K562 (cell line): ENCODE results near the gene SPTLC1. TPM values are rescaled to one million over a fixed set of nuclear protein-coding genes. Genes with fewer than 3 reads are reported as not detected.

ENCODE experiments used
- ARID1B ChIP-seq: fragments of 450-650 bp; IDR thresholded peaks from 2 replicates; pipeline ENCODE4 v1.6.1; 2016; ENCODE audit warnings: antibody characterized with exemption, mild to moderate bottlenecking, inconsistent platforms
- CXXC5 ChIP-seq: fragments of 250-450 bp; sonication (Bioruptor Pico); IDR thresholded peaks from 2 replicates; pipeline ENCODE4 v1.8.0; 2022; ENCODE audit warnings: inconsistent platforms, mild to moderate bottlenecking, moderate library complexity
- DPF2 ChIP-seq: fragments of 450-650 bp; IDR thresholded peaks from 2 replicates; pipeline ENCODE4 v1.6.1; 2016
- ETS2 ChIP-seq: IDR thresholded peaks from 2 replicates; pipeline ENCODE4 v1.6.1; 2016; ENCODE audit warnings: borderline replicate concordance, missing genetic modification characterization, mild to moderate bottlenecking, moderate library complexity, missing compliant biosample characterization; ENCODE audit not compliant: poor library complexity, severe bottlenecking
- GATAD2B ChIP-seq: fragments of 450-650 bp; IDR thresholded peaks from 2 replicates; pipeline ENCODE4 v1.6.1; 2017; ENCODE audit warnings: mild to moderate bottlenecking, borderline replicate concordance
- HDAC1 ChIP-seq, 2 experiments: fragments of 450-650 bp; IDR thresholded peaks; 2 replicates each; pipeline ENCODE4 v1.6.1; 2016 to 2017; ENCODE audit warnings: inconsistent platforms in 1 of 2, mild to moderate bottlenecking in 1 of 2, moderate library complexity in 1 of 2
- JUN ChIP-seq, 2 experiments: sonication (generic) in 1 of 2; formaldehyde crosslinking in 1 of 2; IDR thresholded peaks; 2 replicates each; pipeline versions ENCODE4 v1.6.1 to v1.8.0; 2012 to 2022; ENCODE audit warnings: borderline replicate concordance in 2 of 2, mild to moderate bottlenecking in 2 of 2, improper control_type of control experiment in 1 of 2, low read depth in 1 of 2, low read length in 1 of 2, missing genetic modification reagents in 1 of 2
- KLF6 ChIP-seq: fragments of 250-450 bp; sonication (Bioruptor Pico); IDR thresholded peaks from 2 replicates; pipeline ENCODE4 v1.4.0; 2020; ENCODE audit warnings: mild to moderate bottlenecking, moderate library complexity, borderline replicate concordance
- MXI1 ChIP-seq: IDR thresholded peaks from 2 replicates; pipeline ENCODE4 v1.6.1; 2011; ENCODE audit warnings: low read depth, mild to moderate bottlenecking, improper control_type of control experiment, low read length
- NFIC ChIP-seq: fragments of 450-650 bp; IDR thresholded peaks from 2 replicates; pipeline ENCODE4 v1.6.1; 2017; ENCODE audit warnings: mild to moderate bottlenecking, inconsistent platforms
- PCBP2 ChIP-seq: fragments of 200-400 bp; formaldehyde crosslinking; IDR thresholded peaks from 2 replicates; pipeline ENCODE4 v1.6.1; 2018; ENCODE audit warnings: low read length, low read depth, mild to moderate bottlenecking, moderate library complexity; ENCODE audit not compliant: poor library complexity, severe bottlenecking
- RB1 ChIP-seq: fragments of 450-650 bp; IDR thresholded peaks from 2 replicates; pipeline ENCODE4 v1.6.1; 2017; ENCODE audit warnings: low read depth, mild to moderate bottlenecking
- RBM17 ChIP-seq: fragments of 200-400 bp; formaldehyde crosslinking; IDR thresholded peaks from 2 replicates; pipeline ENCODE4 v1.6.1; 2017; ENCODE audit warnings: low read depth, mild to moderate bottlenecking, low read length, borderline replicate concordance
- SAFB2 ChIP-seq: fragments of 200-400 bp; formaldehyde crosslinking; IDR thresholded peaks from 2 replicates; pipeline ENCODE4 v1.6.1; 2018; ENCODE audit warnings: borderline replicate concordance, low read length, low read depth, moderate library complexity; ENCODE audit not compliant: severe bottlenecking
- SMARCA5 ChIP-seq: fragments of 450-650 bp; IDR thresholded peaks from 2 replicates; pipeline ENCODE4 v1.6.1; 2016
- polyA plus RNA-seq, 8 experiments: library from polyadenylated mRNA; depleted of rRNA in 4 of 8; stranded (reverse) in 5 of 8; unstranded in 3 of 8; fragments of >200 nt; fragmentation: Nextera tagmentation in 2 of 8; fragmentation: Illumina TruSeq in 1 of 8; extraction: Ambion mirVana in 2 of 8; extraction: Trizol in 1 of 8; gene quantifications; 2 replicates each; pipeline versions ENCODE4 v1.2.1 to v1.2.3, GENCODE V29; 2011 to 2014; ENCODE audit warnings: inconsistent platforms in 1 of 8, missing spikeins in 1 of 8
- total RNA-seq, 7 experiments: library from RNA; depleted of rRNA in 6 of 7; stranded (reverse); fragments of >200 nt in 6 of 7; fragmentation: Illumina TruSeq in 2 of 7; extraction: Trizol in 2 of 7; gene quantifications; 2 replicates each; pipeline versions ENCODE4 v1.2.1 to v1.2.3, GENCODE V29; 2011 to 2021; ENCODE audit warnings: low replicate concordance in 1 of 7
- TF ChIP-seq, protein P1 (sequence below): sonication (generic); formaldehyde crosslinking; IDR thresholded peaks from 2 replicates; pipeline ENCODE4 v1.8.0; 2023; ENCODE audit warnings: mild to moderate bottlenecking, missing genetic modification reagents
- TF ChIP-seq, protein P2 (sequence below): fragments of 450-650 bp; formaldehyde crosslinking; IDR thresholded peaks from 2 replicates; pipeline ENCODE4 v1.4.0; 2020; ENCODE audit warnings: mild to moderate bottlenecking, moderate library complexity
- TF ChIP-seq, protein P3 (sequence below): sonication (generic); formaldehyde crosslinking; IDR thresholded peaks from 2 replicates; pipeline ENCODE4 v1.8.0; 2022; ENCODE audit warnings: mild to moderate bottlenecking, missing genetic modification reagents, borderline replicate concordance
- TF ChIP-seq, protein P4 (sequence below): sonication (generic); formaldehyde crosslinking; IDR thresholded peaks from 2 replicates; pipeline ENCODE4 v1.8.0; 2022; ENCODE audit warnings: mild to moderate bottlenecking, missing genetic modification reagents

Gene SPTLC1
- total and polyA plus RNA-seq, 9 of the 15 experiments (the other 6 are each of a cell fraction or from before 2014, with no cell fraction given): 58.8 to 125 (median 84.5) TPM

DNA sequence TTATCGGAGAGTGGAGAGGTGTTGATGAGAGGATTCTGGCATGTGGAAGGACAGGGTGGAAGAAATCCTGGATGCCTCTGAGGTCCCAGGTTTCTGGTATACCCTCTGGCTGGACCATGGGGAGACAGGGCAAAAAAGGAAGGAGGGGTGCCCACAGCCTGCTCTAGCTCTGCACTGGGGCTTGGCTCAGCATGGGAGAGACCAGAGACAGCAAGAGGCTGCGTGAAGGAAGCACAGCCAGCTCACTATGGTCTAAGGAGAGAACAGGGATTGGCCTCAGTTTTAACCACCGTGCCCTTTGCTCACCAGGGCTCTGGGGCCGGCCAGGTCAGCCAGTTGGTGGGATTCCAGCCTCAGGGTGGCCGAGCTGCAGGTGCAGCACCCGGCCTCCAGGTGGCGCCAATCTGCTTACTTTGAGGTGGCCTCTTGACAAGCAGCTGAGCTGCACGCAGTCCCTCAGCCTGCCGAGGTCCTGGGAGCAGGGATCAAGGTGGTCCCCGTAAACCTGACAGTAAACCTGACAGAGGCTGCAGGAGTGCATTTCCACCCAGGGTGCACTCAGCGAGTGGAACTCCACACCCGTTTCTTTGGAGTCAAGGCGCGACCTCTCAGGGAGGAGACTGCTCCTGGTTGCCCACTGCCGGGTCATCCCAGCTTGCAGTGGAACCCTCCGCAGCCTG lies 25.0 kb upstream of the SPTLC1 start (continued):
- TF ChIP-seq, protein P1, sequence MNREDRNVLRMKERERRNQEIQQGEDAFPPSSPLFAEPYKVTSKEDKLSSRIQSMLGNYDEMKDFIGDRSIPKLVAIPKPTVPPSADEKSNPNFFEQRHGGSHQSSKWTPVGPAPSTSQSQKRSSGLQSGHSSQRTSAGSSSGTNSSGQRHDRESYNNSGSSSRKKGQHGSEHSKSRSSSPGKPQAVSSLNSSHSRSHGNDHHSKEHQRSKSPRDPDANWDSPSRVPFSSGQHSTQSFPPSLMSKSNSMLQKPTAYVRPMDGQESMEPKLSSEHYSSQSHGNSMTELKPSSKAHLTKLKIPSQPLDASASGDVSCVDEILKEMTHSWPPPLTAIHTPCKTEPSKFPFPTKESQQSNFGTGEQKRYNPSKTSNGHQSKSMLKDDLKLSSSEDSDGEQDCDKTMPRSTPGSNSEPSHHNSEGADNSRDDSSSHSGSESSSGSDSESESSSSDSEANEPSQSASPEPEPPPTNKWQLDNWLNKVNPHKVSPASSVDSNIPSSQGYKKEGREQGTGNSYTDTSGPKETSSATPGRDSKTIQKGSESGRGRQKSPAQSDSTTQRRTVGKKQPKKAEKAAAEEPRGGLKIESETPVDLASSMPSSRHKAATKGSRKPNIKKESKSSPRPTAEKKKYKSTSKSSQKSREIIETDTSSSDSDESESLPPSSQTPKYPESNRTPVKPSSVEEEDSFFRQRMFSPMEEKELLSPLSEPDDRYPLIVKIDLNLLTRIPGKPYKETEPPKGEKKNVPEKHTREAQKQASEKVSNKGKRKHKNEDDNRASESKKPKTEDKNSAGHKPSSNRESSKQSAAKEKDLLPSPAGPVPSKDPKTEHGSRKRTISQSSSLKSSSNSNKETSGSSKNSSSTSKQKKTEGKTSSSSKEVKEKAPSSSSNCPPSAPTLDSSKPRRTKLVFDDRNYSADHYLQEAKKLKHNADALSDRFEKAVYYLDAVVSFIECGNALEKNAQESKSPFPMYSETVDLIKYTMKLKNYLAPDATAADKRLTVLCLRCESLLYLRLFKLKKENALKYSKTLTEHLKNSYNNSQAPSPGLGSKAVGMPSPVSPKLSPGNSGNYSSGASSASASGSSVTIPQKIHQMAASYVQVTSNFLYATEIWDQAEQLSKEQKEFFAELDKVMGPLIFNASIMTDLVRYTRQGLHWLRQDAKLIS: no peak
- TF ChIP-seq SMARCA5: no peak
- TF ChIP-seq, protein P2, sequence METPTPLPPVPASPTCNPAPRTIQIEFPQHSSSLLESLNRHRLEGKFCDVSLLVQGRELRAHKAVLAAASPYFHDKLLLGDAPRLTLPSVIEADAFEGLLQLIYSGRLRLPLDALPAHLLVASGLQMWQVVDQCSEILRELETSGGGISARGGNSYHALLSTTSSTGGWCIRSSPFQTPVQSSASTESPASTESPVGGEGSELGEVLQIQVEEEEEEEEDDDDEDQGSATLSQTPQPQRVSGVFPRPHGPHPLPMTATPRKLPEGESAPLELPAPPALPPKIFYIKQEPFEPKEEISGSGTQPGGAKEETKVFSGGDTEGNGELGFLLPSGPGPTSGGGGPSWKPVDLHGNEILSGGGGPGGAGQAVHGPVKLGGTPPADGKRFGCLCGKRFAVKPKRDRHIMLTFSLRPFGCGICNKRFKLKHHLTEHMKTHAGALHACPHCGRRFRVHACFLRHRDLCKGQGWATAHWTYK: no peak
- no peak for TF ChIP-seq RBM17
- no peak for TF ChIP-seq SAFB2
- TF ChIP-seq MXI1: no peak
- TF ChIP-seq ETS2 (tag): no peak
- no peak for TF ChIP-seq JUN (IDR thresholded peaks at IDR 0.05; ENCODE audit: borderline replicate concordance, low read depth, low read length)
- no peak for TF ChIP-seq JUN (CRISPR knock-in tag; IDR thresholded peaks at IDR 0.05; ENCODE audit: borderline replicate concordance)
- TF ChIP-seq, protein P3, sequence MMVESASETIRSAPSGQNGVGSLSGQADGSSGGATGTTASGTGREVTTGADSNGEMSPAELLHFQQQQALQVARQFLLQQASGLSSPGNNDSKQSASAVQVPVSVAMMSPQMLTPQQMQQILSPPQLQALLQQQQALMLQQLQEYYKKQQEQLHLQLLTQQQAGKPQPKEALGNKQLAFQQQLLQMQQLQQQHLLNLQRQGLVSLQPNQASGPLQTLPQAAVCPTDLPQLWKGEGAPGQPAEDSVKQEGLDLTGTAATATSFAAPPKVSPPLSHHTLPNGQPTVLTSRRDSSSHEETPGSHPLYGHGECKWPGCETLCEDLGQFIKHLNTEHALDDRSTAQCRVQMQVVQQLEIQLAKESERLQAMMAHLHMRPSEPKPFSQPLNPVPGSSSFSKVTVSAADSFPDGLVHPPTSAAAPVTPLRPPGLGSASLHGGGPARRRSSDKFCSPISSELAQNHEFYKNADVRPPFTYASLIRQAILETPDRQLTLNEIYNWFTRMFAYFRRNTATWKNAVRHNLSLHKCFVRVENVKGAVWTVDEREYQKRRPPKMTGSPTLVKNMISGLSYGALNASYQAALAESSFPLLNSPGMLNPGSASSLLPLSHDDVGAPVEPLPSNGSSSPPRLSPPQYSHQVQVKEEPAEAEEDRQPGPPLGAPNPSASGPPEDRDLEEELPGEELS (CRISPR knock-in tag): no peak
- TF ChIP-seq DPF2: no peak
- TF ChIP-seq KLF6 (CRISPR knock-in tag): no peak
- TF ChIP-seq PCBP2: no peak
- TF ChIP-seq ARID1B: no peak
- TF ChIP-seq, protein P4, sequence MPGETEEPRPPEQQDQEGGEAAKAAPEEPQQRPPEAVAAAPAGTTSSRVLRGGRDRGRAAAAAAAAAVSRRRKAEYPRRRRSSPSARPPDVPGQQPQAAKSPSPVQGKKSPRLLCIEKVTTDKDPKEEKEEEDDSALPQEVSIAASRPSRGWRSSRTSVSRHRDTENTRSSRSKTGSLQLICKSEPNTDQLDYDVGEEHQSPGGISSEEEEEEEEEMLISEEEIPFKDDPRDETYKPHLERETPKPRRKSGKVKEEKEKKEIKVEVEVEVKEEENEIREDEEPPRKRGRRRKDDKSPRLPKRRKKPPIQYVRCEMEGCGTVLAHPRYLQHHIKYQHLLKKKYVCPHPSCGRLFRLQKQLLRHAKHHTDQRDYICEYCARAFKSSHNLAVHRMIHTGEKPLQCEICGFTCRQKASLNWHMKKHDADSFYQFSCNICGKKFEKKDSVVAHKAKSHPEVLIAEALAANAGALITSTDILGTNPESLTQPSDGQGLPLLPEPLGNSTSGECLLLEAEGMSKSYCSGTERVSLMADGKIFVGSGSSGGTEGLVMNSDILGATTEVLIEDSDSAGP: no peak
- TF ChIP-seq HDAC1 (IDR thresholded peaks at IDR 0.05): 0 out of 4 replicates have a peak, but pooled peaks of 1 of the 2 experiments have one; percentile 50
- TF ChIP-seq RB1: peak; percentile 50; the same call in 1 of the 2 replicates
- TF ChIP-seq NFIC: no peak
- peak; percentile 46 for TF ChIP-seq CXXC5 (CRISPR knock-in tag)
- no peak for TF ChIP-seq GATAD2B
